GM12892 (cell line): ENCODE results near the gene EPHB1.

Experiments
- POLR2A ChIP-seq: IDR thresholded peaks from 2 replicates; pipeline ENCODE4 v1.6.1; 2011; ENCODE audit warnings: low read depth, low read length, control low read depth
- POLR2AphosphoS5 ChIP-seq: IDR thresholded peaks from 2 replicates; pipeline ENCODE4 v1.6.1; 2011; ENCODE audit warnings: low read depth, low read length, control low read depth
- TAF1 ChIP-seq: IDR thresholded peaks from 2 replicates; pipeline ENCODE4 v1.6.1; 2011; ENCODE audit warnings: low read depth, mild to moderate bottlenecking, control low read depth, low read length, borderline replicate concordance

- no peak for TF ChIP-seq POLR2AphosphoS5
- no peak for TF ChIP-seq POLR2A
- TF ChIP-seq TAF1 = no peak
Measured at GRCh38 chr3:134903837-134904236, 108.8 kb downstream of the EPHB1 start.
